A673 (cell line): ENCODE results near the gene GRHL1.

Experiments used
- CTCF ChIP-seq: fragments of 300-800, 200-600 bp; sonication (generic); conservative IDR thresholded peaks from 2 replicates; pipeline ENCODE4 v1.5.1; 2017; ENCODE audit warnings: low read depth, mild to moderate bottlenecking, antibody characterized with exemption, low read length, moderate library complexity, mixed read lengths
- EZH2 ChIP-seq: fragments of 200-600 bp; sonication (generic); IDR thresholded peaks from 2 replicates; pipeline ENCODE4 v1.6.1; 2017; ENCODE audit warnings: borderline replicate concordance, low read depth, mild to moderate bottlenecking, mixed read lengths, antibody characterized with exemption, low read length; ENCODE audit not compliant: poor library complexity, severe bottlenecking

GRCh38 chr2:9981655-9982054 is 30.2 kb downstream of the GRHL1 start:
- TF ChIP-seq CTCF (no peak), EZH2 (no peak)
